HL-60/S4 treated with retinoic acid at 250 ng/mL for 4 days and 3 days (cell line): ENCODE results near the gene RPS6KB1.
"Not testable (repeated sequence)": the region's sequence is repeated elsewhere in the genome, so short reads cannot be mapped to it uniquely, and the experiment has no call there.

Experiments
- in situ Hi-C: fragments of 300-500 bp; cut with MboI; formaldehyde crosslinking; loops from 2 replicates; pipeline ENCODE4 v1.7.0; 2022; ENCODE audit warnings: low sequenced_read_pairs

Gene RPS6KB1

GRCh38 chr17:59870482-59870881, 22.4 kb upstream of the RPS6KB1 start:
- in situ Hi-C loops, result no loop called here

GRCh38 chr17:59872351-59872750, 20.6 kb upstream of the RPS6KB1 start:
- in situ Hi-C loops, result no loop called here

DNA sequence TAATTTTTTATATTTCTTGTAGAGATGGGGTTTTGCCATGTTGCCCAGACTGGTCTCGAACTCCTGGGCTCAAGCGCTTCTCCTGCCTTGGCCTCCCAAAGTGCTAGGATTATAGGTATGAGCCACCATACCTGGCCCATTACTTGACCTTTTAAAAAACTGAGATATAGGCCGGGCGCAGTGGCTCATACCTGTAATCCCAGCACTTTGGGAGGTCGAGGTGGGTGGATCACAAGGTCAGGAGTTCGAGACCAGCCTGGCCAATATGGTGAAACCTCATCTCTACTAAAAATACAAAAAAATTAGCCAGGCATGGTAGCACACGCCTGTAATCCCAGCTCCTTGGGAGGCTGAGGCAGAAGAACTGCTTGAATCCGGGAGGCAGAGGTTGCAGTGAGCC, 19.5 kb upstream of the RPS6KB1 start:
- in situ Hi-C loops, result not testable (repeated sequence)

DNA sequence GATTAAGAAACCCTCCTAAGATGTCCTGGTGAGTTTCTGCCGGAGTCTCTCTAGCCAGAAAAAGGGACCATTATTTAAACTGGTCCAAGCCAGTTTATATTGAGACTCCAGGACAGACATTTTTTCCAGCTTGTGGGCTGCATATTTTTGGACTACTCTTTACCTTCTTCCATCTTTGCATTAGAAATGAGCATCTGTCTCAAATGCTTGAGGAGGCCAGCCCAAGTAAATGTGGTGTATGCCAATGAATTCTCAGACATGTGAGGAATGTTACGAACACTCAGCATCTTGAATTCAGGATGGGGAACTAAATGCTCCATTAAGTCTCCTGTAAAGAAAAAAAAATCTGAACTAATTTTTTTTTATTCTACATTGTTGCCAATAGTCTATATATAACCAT, 18.5 kb upstream of the RPS6KB1 start:
- in situ Hi-C loops, result no loop called here

GRCh38 chr17:59876107-59876506, 16.8 kb upstream of the RPS6KB1 start:
- in situ Hi-C loops, result no loop called here

GRCh38 chr17:59877965-59878364, 15.0 kb upstream of the RPS6KB1 start:
- in situ Hi-C loops, result no loop called here

DNA sequence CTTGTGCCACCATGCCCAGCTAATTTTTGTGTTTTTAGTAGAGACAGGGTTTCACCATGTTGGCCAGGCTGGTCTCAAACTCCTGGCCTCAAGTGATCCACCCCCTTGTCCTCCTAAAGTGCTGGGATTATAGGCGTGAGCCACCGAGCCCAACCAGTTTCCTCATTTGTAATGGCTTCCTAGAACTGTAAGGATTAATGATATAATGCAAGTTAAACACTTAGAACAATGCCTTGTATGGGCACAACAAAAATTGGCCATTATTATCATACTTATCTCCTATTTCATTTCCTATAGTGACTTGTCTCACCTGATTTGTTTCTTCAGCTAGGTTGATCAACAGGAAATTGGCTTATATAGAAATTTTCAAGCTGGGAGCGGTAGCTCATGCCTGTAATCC, 14.3 kb upstream of the RPS6KB1 start:
- in situ Hi-C loops, result no loop called here

DNA sequence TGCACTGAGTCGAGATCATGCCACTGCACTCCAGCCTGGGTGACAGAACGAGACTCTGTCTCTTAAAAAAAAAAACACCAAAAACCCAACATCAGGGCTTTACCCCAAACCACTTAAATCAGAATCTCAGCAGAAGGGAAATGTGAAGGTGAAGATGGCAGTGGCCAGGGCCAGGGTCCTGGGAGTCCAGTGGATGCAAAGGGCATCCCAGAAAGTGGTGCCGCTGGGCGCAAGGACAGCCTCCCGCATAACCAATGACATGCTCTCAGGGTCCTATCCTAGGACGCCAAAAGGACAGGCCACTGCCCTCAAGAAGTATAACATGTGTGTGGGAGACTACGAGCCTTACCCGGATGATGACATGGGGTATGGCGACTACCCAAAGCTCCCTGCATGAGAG, 8.1 kb upstream of the RPS6KB1 start:
- in situ Hi-C loops, result no loop called here

DNA sequence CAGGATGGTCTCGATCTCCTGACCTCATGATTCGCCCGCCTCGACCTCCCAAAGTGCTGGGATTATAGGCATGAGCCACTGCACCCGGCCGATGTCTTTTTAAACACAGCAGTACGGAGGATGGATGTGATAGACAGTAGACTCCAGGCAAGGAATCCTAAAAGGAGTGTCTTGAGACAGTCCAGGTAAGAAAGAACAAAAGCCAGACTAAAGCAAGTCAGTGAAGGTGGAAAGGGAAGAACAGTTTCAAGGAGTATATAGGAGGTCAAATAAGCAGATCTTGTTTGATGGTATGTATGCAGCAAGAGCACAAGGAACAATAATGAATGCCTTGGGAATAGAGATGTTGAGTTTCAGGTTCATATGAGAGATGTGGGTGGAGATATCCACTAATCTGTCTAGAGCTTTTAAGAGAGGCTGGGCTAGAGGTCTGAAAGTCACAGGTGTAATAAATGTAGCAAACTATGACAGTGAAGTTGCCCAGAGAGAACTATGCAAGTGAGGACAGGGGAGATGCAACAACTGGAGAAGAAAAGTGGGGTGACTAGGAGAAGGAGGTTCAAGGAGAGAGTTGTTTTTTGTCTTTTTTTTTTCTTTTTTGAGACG, 4.7 kb upstream of the RPS6KB1 start:
- in situ Hi-C loops, result no loop called here

- in situ Hi-C loops, result no loop called here
Measured at GRCh38 chr17:59890720-59891119, 2.2 kb upstream of the RPS6KB1 start.

DNA sequence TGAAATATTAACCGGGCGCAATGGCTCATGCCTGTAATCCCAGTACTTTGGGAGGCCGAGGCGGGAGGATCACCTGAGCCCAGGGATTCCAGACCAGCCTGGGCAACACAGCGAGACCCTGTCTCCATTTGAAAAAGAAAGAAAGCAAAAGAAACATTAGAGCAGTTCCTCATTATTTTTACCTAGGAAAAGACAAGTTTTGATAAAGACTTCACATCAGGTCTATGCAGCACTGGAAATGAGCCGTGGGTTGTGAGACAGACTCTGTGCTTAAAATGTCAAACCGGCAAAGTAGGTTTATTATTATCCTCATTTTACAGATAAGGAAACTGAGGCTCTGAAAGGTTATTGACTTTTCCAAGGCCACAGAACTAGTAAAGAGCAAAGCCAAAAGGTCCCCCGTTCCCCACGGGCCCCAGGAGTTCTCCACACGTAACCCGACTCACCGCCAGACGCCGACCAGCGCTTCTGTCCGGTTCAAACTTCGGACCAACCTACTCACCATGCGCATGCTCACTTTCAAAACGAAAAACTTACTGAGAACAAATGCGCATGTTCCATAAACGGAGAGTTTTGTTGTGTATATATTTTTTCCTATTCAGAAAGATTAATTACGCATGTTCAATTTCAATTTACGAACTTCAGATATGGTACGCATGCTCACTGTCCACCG, 534 bp upstream of the RPS6KB1 start:
- in situ Hi-C loops, result no loop called here

- in situ Hi-C loops, result no loop called here
Measured at GRCh38 chr17:59893676-59894100, 767 bp downstream of the RPS6KB1 start.

DNA sequence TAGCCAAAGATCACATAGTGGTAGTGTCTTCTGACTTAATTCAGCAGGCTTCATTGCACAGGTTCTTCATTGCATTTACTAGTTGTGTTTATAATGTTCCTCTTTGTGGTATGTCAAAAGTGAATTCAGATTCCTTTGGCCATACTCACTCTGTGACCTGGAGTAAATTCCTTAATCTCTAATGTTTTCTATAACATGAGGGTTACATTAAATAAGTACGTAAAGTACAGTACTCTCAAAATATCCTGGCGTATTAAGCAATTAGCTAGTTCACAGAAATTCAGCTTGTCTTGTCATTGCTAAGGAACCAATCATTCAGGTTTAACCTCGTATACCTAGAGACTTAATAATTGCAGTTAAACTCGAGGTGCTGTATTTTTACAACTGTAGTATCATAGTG, 4.2 kb downstream of the RPS6KB1 start:
- in situ Hi-C loops, result no loop called here

DNA sequence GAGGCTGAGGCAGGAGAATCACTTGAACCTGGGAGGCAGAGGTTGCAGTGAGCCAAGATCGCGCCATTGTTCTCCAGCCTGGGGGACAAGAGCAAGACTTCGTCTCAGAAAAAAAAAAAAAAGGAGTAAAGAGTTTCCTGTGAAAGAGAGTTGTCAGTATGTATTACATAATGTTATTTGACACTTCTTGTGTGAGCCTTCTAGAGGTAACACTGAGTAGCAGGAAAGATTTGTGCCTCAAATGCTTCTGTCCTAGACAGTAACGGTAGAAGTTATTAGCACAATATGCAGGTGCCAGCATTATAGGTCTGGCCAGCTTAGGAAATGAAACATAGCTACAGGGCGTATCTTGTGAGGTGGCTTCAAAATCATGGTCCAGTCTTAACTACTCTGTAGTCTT, 6.2 kb downstream of the RPS6KB1 start:
- in situ Hi-C loops, result no loop called here

DNA sequence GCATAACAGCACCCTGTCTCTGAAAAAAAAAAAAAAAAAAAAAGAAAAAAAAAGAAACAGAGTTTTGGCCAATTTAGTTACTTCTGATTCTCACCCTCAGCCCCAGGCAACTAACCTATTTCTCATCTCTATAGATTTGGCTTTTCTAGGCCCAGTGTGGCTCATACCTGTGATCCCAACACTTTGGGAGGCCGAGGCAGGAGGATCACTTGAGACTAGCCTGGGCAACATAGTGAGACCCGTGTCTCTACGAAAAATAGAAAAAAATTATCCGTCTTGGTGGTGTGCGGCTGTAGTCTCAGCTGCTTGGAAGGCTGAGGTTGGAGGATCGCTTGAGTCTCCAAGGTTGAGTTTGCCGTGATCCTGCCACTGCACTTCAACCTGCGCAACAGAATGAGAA, 8.7 kb downstream of the RPS6KB1 start:
- in situ Hi-C loops, result loop anchor here (25.0 kb wide), 1 partner anchor 211 kb away; no protein-coding TSS in a partner anchor

- in situ Hi-C loops, result loop anchor here (25.0 kb wide), 1 partner anchor 209 kb away; no protein-coding TSS in a partner anchor
Measured at GRCh38 chr17:59903455-59903854, 10.5 kb downstream of the RPS6KB1 start.

DNA sequence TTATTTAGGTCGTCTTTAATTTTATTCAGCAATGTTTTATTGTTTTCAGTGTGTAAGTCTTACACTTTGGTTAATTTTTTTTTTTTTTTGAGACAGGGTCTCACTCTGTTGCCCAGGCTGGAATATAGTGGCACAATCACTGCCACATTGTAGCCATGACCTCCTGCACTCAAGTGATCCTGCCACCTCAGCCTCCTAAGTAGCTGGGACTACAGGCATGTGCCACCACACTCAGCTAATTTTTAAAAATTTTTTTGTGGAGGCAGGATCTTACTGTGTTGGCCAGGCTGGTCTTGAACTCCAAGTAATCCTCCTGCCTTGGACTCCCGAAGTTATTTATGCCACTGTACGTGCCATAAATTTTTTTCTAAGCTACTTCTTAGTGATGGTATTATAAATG, 14.5 kb downstream of the RPS6KB1 start:
- in situ Hi-C loops, result loop anchor here (25.0 kb wide), 1 partner anchor 205 kb away; no protein-coding TSS in a partner anchor

DNA sequence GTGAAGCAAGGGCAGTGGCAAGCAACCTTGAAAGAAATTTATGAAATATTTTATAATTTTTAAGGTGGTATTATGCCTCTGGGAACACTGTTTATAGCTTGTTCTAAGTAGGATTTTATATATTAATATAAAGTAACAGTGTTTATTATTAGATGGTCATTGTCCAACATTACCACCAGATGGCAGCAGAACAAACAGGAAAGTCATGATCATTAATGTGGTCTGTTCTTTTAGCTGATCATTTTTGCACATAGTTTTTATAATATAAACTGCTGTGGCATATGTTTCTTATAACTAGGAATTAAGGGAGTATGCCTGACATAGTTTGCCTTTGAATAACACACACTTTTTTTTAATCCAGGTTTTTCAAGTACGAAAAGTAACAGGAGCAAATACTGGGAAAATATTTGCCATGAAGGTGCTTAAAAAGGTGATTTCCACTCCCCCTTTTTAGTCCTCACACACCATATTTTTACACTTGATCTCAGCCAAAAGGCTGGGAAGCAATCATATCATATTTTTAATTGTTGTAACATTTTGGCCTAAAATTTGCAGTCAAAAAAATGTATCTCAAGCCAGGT, 21.4 kb downstream of the RPS6KB1 start:
- in situ Hi-C loops, result loop anchor here (25.0 kb wide), 1 partner anchor 198 kb away; no protein-coding TSS in a partner anchor

- in situ Hi-C loops, result loop anchor here (25.0 kb wide), 1 partner anchor 196 kb away; no protein-coding TSS in a partner anchor
Measured at GRCh38 chr17:59916446-59916845, 23.5 kb downstream of the RPS6KB1 start.

GRCh38 chr17:59920637-59921036, 27.7 kb downstream of the RPS6KB1 start:
- in situ Hi-C loops, result loop anchor here (25.0 kb wide), 1 partner anchor 192 kb away; no protein-coding TSS in a partner anchor

- in situ Hi-C loops, result not testable (repeated sequence)
Measured at GRCh38 chr17:59930121-59930520, 37.2 kb downstream of the RPS6KB1 start.

- in situ Hi-C loops, result not testable (repeated sequence)
Measured at GRCh38 chr17:59930768-59931167, 37.8 kb downstream of the RPS6KB1 start.
